ENCODE results near the gene PTPRN2. TPM values are rescaled to one million over a fixed set of nuclear protein-coding genes. Genes with fewer than 3 reads are reported as not detected.

PTPRN2 gene
- total RNA-seq, 4 donors from 2014 or later: 2.0 to 9.5 (median 2.6) TPM

DNA sequence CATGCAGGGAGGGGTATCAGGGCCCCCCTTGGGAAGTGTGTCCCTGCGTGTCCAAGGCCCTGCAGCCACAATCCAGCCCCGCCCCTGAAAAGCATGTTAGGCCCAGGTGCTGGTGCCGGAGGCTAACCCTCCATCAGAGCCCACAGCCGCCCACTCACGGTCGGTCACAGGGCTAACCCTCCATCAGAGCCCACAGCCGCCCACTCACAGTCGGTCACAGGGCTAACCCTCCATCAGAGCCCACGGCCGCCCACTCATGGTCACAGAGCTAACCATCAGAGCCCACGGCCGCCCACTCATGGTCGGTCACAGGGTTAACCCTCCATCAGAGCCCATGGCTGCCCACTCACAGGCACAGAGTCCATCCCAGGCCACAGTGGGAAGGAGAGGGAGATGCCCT lies 824.8 kb downstream of the PTPRN2 start:
- TF ChIP-seq, protein P1, sequence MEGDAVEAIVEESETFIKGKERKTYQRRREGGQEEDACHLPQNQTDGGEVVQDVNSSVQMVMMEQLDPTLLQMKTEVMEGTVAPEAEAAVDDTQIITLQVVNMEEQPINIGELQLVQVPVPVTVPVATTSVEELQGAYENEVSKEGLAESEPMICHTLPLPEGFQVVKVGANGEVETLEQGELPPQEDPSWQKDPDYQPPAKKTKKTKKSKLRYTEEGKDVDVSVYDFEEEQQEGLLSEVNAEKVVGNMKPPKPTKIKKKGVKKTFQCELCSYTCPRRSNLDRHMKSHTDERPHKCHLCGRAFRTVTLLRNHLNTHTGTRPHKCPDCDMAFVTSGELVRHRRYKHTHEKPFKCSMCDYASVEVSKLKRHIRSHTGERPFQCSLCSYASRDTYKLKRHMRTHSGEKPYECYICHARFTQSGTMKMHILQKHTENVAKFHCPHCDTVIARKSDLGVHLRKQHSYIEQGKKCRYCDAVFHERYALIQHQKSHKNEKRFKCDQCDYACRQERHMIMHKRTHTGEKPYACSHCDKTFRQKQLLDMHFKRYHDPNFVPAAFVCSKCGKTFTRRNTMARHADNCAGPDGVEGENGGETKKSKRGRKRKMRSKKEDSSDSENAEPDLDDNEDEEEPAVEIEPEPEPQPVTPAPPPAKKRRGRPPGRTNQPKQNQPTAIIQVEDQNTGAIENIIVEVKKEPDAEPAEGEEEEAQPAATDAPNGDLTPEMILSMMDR (IDR thresholded peaks at IDR 0.05): no peak
- DNase-seq (ENCODE audit: low spot score) (no peak), ATAC-seq (ENCODE audit: low FRiP score) (no peak)

DNA sequence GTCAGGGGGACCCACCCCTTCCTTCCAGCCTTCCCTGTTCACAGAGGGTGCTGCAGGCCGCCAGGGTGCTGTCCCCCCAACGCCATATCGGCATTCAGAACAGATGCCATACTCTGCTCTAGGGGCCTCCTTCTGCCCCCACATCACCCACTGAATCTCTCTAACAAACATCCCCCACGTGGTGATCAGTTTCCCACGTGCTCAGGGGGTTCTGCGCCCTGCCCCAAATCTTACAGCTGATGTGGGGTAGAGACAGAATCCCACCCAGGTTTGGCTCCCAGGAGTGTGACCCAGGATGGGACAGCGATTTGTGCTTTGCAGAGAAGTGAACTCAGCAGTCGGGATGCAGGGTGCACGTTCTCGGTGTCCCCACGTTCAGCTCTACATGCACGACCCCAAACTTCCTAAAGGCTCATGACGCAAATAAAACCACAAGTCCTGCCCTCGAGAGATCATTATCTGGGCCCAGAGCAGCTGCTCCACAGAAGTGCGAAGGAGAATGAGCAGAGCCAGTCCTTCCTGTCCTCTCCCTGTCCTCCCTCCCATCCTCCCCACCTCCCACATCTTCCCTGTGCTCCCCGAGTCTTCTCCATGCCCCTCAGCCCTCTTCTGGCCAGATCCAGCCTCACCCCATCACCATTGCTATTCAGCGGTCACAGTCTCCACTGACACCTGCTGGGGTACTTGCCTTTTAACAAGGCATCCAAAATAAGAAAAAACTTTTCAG lies 827.5 kb downstream of the PTPRN2 start:
- no peak for DNase-seq (ENCODE audit: low spot score)
- TF ChIP-seq, protein P1 (IDR thresholded peaks at IDR 0.05): no peak
- no peak for ATAC-seq (ENCODE audit: low FRiP score)

DNA sequence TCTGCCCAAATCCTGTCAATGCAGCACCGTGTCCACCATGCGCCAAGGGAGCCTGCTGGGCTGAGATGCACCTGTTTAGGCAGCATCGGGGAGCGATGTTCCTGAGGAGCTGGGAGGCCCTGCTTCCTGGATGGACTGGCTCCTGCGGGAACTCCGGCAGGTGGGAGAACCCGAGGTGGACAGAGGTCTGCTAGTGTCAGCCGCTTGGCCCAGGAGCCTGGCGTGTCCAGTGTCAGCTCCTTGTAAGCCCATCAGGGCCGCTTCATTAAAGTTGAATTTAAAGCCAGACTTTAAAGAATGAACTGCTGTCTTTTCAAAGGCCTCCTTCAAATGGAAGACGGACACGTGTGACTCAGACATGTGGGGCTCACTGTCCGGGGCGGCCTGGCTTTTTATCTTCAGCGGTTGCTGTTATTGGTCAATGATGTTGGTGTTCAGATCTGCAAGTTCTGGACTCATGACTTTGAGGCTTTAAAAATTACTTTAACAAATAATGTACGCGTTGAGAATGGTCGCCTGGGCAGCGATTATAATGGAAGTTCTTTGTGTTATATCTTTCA lies 828.3 kb downstream of the PTPRN2 start:
- DNase-seq (ENCODE audit: low spot score) (no peak), ATAC-seq (ENCODE audit: low FRiP score) (no peak)
- TF ChIP-seq, protein P1 (IDR thresholded peaks at IDR 0.05): no peak

DNA sequence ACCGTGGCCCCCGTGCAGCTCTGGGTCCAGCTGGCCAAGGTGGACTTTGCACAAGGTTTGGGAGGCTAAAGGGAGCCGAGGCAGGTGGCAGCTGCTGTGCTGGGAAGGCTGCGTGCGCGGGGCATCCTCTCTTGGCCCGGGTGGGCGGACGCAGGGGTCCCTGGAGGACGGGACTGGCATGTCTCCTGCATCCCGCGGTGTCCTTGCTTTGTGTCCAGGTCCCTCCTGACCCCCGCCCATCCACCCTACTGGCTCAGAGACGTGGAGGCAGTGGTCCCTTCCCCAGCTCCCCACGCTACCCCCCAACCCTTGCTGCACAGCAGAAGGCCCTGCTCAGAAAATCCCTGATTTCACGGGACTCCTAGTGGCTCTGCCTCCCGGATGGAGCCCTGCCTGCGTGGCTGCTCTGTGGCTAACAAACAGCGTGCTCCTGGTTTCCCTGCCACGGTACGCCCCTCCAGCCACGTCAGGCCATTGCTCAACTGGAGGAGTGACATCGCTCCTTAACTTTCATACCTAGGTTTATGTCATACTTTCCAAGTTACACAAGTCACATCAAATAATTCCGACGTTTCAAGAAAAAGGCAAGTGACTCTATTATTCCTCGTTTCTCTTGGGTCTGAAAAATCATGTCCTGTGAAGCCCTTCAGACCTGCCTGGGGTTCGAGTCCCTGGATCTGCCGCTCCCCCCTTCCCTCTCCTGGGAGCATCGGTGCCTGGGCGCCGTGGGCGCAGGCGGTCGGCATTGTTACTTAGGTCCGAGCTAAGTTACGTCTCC lies 829.0 kb downstream of the PTPRN2 start:
- DNase-seq (ENCODE audit: low spot score) (no peak), ATAC-seq (ENCODE audit: low FRiP score) (no peak)
- TF ChIP-seq, protein P1 (IDR thresholded peaks at IDR 0.05): no peak

DNA sequence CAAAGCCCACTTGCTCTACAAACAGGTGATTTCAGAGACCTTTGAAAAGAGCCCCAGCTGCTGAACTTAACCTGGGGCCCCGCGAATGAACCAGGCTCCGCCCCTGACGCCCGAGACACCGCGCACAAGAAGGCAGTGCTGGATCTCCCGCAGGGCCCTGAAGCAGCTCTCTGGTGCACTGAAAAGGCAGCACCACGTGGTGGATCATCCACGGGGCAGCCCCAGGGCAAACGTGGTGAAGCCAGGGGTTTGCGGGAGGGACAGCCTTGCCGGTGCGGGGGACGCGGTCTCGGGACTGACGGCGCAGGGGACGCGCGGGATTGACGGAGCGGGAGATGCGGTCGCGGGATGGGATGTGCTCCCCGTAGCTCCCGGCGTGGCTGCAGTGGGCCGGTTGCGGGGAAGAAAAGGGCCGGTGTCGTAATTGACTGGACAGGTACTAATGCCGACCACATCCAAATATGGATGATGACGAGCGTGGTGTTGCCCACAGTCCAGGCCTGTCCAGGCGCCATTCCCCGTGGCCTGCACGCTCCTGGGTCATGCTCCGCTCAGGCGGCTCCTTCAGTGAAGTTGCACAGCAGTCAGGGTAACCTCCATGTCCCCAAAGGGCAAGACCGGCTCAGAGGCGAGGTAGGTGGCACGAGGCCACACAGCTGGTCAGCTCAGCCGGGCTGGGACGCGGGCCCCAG lies 829.7 kb downstream of the PTPRN2 start:
- TF ChIP-seq, protein P1 (IDR thresholded peaks at IDR 0.05): no peak
- DNase-seq (ENCODE audit: low spot score) (no peak), ATAC-seq (ENCODE audit: low FRiP score) (no peak)

DNA sequence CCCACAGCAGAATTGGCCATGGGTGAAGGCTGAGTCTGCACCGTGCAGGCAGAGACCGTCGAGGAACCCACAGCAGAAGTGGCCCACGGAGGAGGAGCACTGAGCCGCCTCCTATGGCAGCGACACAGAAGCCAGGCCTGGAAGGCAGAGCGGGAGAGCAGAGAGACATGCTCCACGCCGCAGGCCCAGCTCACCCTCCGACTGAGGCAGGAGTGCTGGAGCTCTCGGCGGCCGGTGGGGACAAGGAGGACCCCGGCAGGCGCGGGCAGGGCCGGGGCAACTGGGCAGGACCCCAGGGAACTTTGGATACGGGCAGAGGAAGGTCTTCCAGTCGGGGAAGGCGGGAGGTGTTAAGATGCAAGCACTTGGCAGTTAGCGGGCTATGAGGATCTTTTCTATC lies 830.4 kb downstream of the PTPRN2 start:
- DNase-seq (ENCODE audit: low spot score) (no peak), ATAC-seq (ENCODE audit: low FRiP score) (no peak)

More for the DNA sequence above, 830.4 kb downstream of the PTPRN2 start:
- TF ChIP-seq, protein P1 (IDR thresholded peaks at IDR 0.05): no peak

Data from omental fat pad (tissue), 4 donors.